A549 (cell line): Measurements from ENCODE around the gene ARHGEF6.

Experiments
- CBX2 ChIP-seq: fragments of 200-600 bp; sonication (generic); IDR thresholded peaks from 2 replicates; pipeline ENCODE4 v1.6.1; 2016; ENCODE audit warnings: low read depth, mild to moderate bottlenecking, borderline replicate concordance
- CEBPB ChIP-seq, 2 experiments: fragments of >200 bp in 1 of 2; sonication (Bioruptor Twin) in 1 of 2; formaldehyde crosslinking in 1 of 2; IDR thresholded peaks; 2 replicates each; pipeline ENCODE4 v1.6.1; 2012 to 2016
- ESRRA ChIP-seq: fragments of 150-350 bp; IDR thresholded peaks from 2 replicates; pipeline ENCODE4 v1.6.1; 2014; ENCODE audit warnings: mild to moderate bottlenecking, low read length, borderline replicate concordance
- HMGXB4 ChIP-seq: fragments of 250-450 bp; sonication (Bioruptor Pico); IDR thresholded peaks from 2 replicates; pipeline ENCODE4 v1.5.0; 2021; ENCODE audit warnings: mild to moderate bottlenecking, moderate library complexity, borderline replicate concordance
- HOXB13 ChIP-seq: fragments of 250-450 bp; sonication (Bioruptor Pico); IDR thresholded peaks from 2 replicates; pipeline ENCODE4 v1.5.0; 2020; ENCODE audit warnings: low read depth, mild to moderate bottlenecking, moderate library complexity
- MAZ ChIP-seq: fragments of 150-350 bp; IDR thresholded peaks from 2 replicates; pipeline ENCODE4 v1.6.1; 2014; ENCODE audit warnings: antibody characterized with exemption, low read depth, low read length, borderline replicate concordance
- MYC ChIP-seq: IDR thresholded peaks from 2 replicates; pipeline ENCODE4 v1.6.1; 2012; ENCODE audit warnings: mild to moderate bottlenecking, inconsistent platforms, low read length, improper control_type of control experiment, borderline replicate concordance
- PBX3 ChIP-seq: IDR thresholded peaks from 2 replicates; pipeline ENCODE4 v1.6.1; 2012
- POLR2A ChIP-seq: IDR thresholded peaks from 2 replicates; pipeline ENCODE4 v1.6.1; 2012; ENCODE audit warnings: mild to moderate bottlenecking, low read length
- RAD21 ChIP-seq, 2 experiments: fragments of >200 bp in 1 of 2; sonication (Bioruptor Twin) in 1 of 2; formaldehyde crosslinking in 1 of 2; IDR thresholded peaks in 1 of 2; conservative IDR thresholded peaks in 1 of 2; 2 replicates in 1 of 2; 3 replicates in 1 of 2; pipeline ENCODE4 v1.6.1; 2012 to 2018; ENCODE audit warnings: inconsistent platforms in 1 of 2
- RFX5 ChIP-seq: fragments of 450-650 bp; IDR thresholded peaks from 2 replicates; pipeline ENCODE4 v1.7.1; 2014; ENCODE audit warnings: antibody characterized with exemption, mild to moderate bottlenecking, moderate library complexity
- USF2 ChIP-seq: fragments of 450-650 bp; IDR thresholded peaks from 2 replicates; pipeline ENCODE4 v1.6.1; 2014; ENCODE audit warnings: antibody characterized with exemption
- TF ChIP-seq, protein P1 (sequence below): fragments of >200 bp; sonication (Bioruptor Twin); formaldehyde crosslinking; IDR thresholded peaks from 3 replicates; pipeline ENCODE4 v1.5.1; 2016
- TF ChIP-seq, protein P2 (sequence below): IDR thresholded peaks from 2 replicates; pipeline ENCODE4 v1.6.1; 2012

DNA sequence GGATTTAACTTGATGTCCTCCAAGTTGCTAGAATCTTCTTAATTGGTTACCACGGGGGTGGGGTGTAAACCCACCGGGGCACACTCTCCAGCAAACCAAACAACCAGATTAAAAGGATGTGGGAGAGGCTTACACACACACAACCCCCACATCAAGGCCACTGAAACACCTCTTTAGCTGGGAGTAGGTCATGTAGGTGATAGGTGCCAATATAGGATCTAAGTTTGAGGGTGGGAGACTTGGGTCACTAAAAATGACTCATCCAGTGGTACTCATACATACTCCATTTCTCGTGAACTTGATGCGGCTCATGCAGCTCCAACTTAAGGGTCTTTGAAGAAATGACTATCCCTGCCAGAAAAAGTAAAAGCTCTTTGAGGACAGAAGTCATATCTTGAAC lies 153.3 kb downstream of the ARHGEF6 start:
- TF ChIP-seq, protein P1, sequence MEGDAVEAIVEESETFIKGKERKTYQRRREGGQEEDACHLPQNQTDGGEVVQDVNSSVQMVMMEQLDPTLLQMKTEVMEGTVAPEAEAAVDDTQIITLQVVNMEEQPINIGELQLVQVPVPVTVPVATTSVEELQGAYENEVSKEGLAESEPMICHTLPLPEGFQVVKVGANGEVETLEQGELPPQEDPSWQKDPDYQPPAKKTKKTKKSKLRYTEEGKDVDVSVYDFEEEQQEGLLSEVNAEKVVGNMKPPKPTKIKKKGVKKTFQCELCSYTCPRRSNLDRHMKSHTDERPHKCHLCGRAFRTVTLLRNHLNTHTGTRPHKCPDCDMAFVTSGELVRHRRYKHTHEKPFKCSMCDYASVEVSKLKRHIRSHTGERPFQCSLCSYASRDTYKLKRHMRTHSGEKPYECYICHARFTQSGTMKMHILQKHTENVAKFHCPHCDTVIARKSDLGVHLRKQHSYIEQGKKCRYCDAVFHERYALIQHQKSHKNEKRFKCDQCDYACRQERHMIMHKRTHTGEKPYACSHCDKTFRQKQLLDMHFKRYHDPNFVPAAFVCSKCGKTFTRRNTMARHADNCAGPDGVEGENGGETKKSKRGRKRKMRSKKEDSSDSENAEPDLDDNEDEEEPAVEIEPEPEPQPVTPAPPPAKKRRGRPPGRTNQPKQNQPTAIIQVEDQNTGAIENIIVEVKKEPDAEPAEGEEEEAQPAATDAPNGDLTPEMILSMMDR, result no peak
- TF ChIP-seq MAZ, result no peak
- TF ChIP-seq, protein P2, sequence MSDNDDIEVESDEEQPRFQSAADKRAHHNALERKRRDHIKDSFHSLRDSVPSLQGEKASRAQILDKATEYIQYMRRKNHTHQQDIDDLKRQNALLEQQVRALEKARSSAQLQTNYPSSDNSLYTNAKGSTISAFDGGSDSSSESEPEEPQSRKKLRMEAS, result no peak
- no peak for TF ChIP-seq CBX2
- no peak for TF ChIP-seq RAD21 (conservative IDR thresholded peaks at IDR 0.05 in 1 of 2, IDR thresholded peaks at IDR 0.05 in 1 of 2)
- no peak for TF ChIP-seq POLR2A
- no peak for TF ChIP-seq USF2
- no peak for TF ChIP-seq MYC
- no peak for TF ChIP-seq HMGXB4 (CRISPR knock-in tag)
- TF ChIP-seq RFX5, result no peak
- no peak for TF ChIP-seq CEBPB (IDR thresholded peaks at IDR 0.05)
- no peak for TF ChIP-seq ESRRA
- TF ChIP-seq PBX3, result no peak
- TF ChIP-seq HOXB13 (CRISPR knock-in tag), result no peak
